PFSK-1 (cell line): ENCODE measurements around the gene SLC19A2.

ENCODE experiments used
- FOXP2 ChIP-seq: optimal IDR thresholded peaks from 2 replicates; pipeline ENCODE3; 2011; ENCODE audit warnings: borderline replicate concordance, control low read depth, inconsistent platforms; ENCODE audit not compliant: insufficient read depth; ENCODE audit errors: extremely low read length, extremely low read depth
- POLR2AphosphoS5 ChIP-seq: IDR thresholded peaks from 2 replicates; pipeline ENCODE4 v1.6.1; 2012; ENCODE audit warnings: low read depth, mild to moderate bottlenecking, control low read depth, low read length, moderate library complexity
- REST ChIP-seq, 2 experiments: IDR thresholded peaks; 2 replicates each; pipeline versions ENCODE4 v1.6.1 to v1.8.0; 2011 to 2012; ENCODE audit warnings: low read depth in 2 of 2, low read length in 2 of 2, control low read depth in 1 of 2, inconsistent platforms in 1 of 2, mild to moderate bottlenecking in 1 of 2, moderate library complexity in 1 of 2; ENCODE audit not compliant: insufficient read depth in 1 of 2
- SIN3A ChIP-seq: IDR thresholded peaks from 2 replicates; pipeline ENCODE4 v1.6.1; 2012; ENCODE audit warnings: mild to moderate bottlenecking, low read length, moderate library complexity, borderline replicate concordance; ENCODE audit not compliant: insufficient read depth
- TAF1 ChIP-seq: IDR thresholded peaks from 2 replicates; pipeline ENCODE4 v1.6.1; 2012; ENCODE audit warnings: low read length, control low read depth, borderline replicate concordance; ENCODE audit not compliant: insufficient read depth

SLC19A2 gene

GRCh38 chr1:169495916-169496315 is 10.2 kb upstream of the SLC19A2 start:
- TF ChIP-seq REST (IDR thresholded peaks at IDR 0.05; ENCODE audit: insufficient read depth in 1 of 2, low read depth in 2 of 2, low read length in 2 of 2) (no peak), SIN3A (no peak), FOXP2 (no peak), TAF1 (no peak), POLR2AphosphoS5 (no peak)

GRCh38 chr1:169495046-169495775 is 9.5 kb upstream of the SLC19A2 start:
- TF ChIP-seq SIN3A, result no peak
- no peak for TF ChIP-seq TAF1
- TF ChIP-seq FOXP2, result no peak

- TF ChIP-seq FOXP2, result no peak
- TF ChIP-seq POLR2AphosphoS5, result no peak
- TF ChIP-seq SIN3A, result no peak
- TF ChIP-seq TAF1, result no peak
These were observed 8.6 kb upstream of the SLC19A2 start for GRCh38 chr1:169494343-169494742.

GRCh38 chr1:169493251-169493650 is 7.5 kb upstream of the SLC19A2 start:
- TF ChIP-seq REST (IDR thresholded peaks at IDR 0.05; ENCODE audit: insufficient read depth in 1 of 2, low read depth in 2 of 2, low read length in 2 of 2), result no peak
- no peak for TF ChIP-seq SIN3A
- no peak for TF ChIP-seq FOXP2
- TF ChIP-seq TAF1, result no peak
- TF ChIP-seq POLR2AphosphoS5, result no peak

- TF ChIP-seq TAF1, result no peak
- TF ChIP-seq FOXP2, result no peak
- no peak for TF ChIP-seq SIN3A
- TF ChIP-seq POLR2AphosphoS5, result no peak
- no peak for TF ChIP-seq REST (IDR thresholded peaks at IDR 0.05; ENCODE audit: insufficient read depth in 1 of 2, low read depth in 2 of 2, low read length in 2 of 2)
These were observed 6.1 kb upstream of the SLC19A2 start for GRCh38 chr1:169491845-169492281.

- TF ChIP-seq POLR2AphosphoS5, result no peak
- no peak for TF ChIP-seq REST (IDR thresholded peaks at IDR 0.05; ENCODE audit: insufficient read depth in 1 of 2, low read depth in 2 of 2, low read length in 2 of 2)
- no peak for TF ChIP-seq FOXP2
- TF ChIP-seq SIN3A, result no peak
- no peak for TF ChIP-seq TAF1
These were observed 2.4 kb upstream of the SLC19A2 start for GRCh38 chr1:169488157-169488556.
